ENCODE data around the gene EBLN2. TPM values are rescaled to one million over a fixed set of nuclear protein-coding genes. Genes with fewer than 3 reads are reported as not detected.

EBLN2 gene
- total RNA-seq, 1 experiment from 2014 or later, result 5.5 TPM

DNA sequence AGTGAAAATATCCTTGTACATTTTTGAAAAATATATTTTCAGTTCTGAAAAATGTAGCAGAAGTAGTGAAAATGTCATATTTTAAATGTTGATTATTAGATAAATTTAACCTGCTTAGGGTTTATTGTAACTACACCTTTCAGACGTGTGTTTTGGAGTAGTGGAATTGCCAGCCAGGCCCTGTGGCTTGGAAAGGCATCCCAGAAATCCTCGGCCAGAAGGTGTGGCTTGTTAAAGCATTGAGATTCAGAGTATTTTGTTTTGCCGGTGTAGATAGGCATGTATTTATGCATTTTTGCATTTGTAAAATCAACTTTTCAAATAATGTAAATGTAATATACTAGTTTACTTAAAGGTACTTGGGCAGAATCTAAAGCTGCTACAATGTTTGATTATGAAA is 7.0 kb downstream of the EBLN2 start:
- H3K4me1 Mint-ChIP-seq (ENCODE audit: insufficient read depth, unreplicated experiment), result no peaks in the 10 kb centered on the region
- ChIA-PET CTCF (interaction anchor here (0.6 to 1.5 kb wide), 2 partner anchors 130 to 570 kb away, joined by 3 read pairs; no protein-coding TSS in a partner anchor), POLR2A (no interaction called here)
- BruUV-seq (replicated peaks), result no TSS peak
- DNase-seq (ENCODE audit: unreplicated experiment), result no peak
- H3K36me3 Mint-ChIP-seq (ENCODE audit: insufficient read depth, unreplicated experiment), result peaks cover 57% of the 10 kb centered on the region
- no peaks in the 10 kb centered on the region for H3K27me3 Mint-ChIP-seq (ENCODE audit: insufficient read depth, unreplicated experiment)
- H3K4me3 Mint-ChIP-seq (ENCODE audit: unreplicated experiment), result no peak overlapping the region
- H3K9me3 Mint-ChIP-seq (ENCODE audit: unreplicated experiment), result no peaks in the 10 kb centered on the region
- intact Hi-C loops (cut with micrococcal nuclease), result no loop called here
- TF ChIP-seq, protein P1, sequence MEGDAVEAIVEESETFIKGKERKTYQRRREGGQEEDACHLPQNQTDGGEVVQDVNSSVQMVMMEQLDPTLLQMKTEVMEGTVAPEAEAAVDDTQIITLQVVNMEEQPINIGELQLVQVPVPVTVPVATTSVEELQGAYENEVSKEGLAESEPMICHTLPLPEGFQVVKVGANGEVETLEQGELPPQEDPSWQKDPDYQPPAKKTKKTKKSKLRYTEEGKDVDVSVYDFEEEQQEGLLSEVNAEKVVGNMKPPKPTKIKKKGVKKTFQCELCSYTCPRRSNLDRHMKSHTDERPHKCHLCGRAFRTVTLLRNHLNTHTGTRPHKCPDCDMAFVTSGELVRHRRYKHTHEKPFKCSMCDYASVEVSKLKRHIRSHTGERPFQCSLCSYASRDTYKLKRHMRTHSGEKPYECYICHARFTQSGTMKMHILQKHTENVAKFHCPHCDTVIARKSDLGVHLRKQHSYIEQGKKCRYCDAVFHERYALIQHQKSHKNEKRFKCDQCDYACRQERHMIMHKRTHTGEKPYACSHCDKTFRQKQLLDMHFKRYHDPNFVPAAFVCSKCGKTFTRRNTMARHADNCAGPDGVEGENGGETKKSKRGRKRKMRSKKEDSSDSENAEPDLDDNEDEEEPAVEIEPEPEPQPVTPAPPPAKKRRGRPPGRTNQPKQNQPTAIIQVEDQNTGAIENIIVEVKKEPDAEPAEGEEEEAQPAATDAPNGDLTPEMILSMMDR (IDR thresholded peaks at IDR 0.05; ENCODE audit: unreplicated experiment), result no peak
- H3K27ac Mint-ChIP-seq (ENCODE audit: low read depth, unreplicated experiment), result no peak overlapping the region

DNA sequence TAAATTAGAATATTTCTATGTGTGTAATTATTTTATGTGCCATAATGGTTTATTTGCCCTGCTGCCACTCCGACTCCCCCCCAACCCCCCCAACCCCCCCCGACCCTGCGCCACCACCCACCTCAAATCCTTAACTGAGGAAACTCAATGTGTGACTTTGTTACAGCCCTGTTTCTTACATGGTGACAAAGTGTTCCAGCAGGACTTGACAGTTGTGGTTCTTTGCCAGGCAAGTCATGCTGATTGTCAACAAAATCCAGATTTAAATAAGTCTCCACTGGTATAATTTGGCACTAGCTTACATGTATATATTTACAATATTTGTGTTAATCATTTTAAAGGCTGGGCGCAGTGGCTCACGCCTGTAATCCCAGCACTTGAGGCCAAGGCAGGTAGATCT is 7.7 kb downstream of the EBLN2 start:
- no peak overlapping the region for H3K4me3 Mint-ChIP-seq (ENCODE audit: unreplicated experiment)
- no peak overlapping the region for H3K27ac Mint-ChIP-seq (ENCODE audit: low read depth, unreplicated experiment)
- no peaks in the 10 kb centered on the region for H3K9me3 Mint-ChIP-seq (ENCODE audit: unreplicated experiment)
- no peaks in the 10 kb centered on the region for H3K4me1 Mint-ChIP-seq (ENCODE audit: insufficient read depth, unreplicated experiment)
- intact Hi-C loops (cut with micrococcal nuclease), result no loop called here
- CTCF ChIA-PET, result no interaction called here
- no peak for DNase-seq (ENCODE audit: unreplicated experiment)
- no TSS peak for BruUV-seq (replicated peaks)
- peaks cover 49% of the 10 kb centered on the region for H3K36me3 Mint-ChIP-seq (ENCODE audit: insufficient read depth, unreplicated experiment)
- POLR2A ChIA-PET, result no interaction called here
- no peaks in the 10 kb centered on the region for H3K27me3 Mint-ChIP-seq (ENCODE audit: insufficient read depth, unreplicated experiment)
- TF ChIP-seq, protein P1 (IDR thresholded peaks at IDR 0.05; ENCODE audit: unreplicated experiment), result no peak

DNA sequence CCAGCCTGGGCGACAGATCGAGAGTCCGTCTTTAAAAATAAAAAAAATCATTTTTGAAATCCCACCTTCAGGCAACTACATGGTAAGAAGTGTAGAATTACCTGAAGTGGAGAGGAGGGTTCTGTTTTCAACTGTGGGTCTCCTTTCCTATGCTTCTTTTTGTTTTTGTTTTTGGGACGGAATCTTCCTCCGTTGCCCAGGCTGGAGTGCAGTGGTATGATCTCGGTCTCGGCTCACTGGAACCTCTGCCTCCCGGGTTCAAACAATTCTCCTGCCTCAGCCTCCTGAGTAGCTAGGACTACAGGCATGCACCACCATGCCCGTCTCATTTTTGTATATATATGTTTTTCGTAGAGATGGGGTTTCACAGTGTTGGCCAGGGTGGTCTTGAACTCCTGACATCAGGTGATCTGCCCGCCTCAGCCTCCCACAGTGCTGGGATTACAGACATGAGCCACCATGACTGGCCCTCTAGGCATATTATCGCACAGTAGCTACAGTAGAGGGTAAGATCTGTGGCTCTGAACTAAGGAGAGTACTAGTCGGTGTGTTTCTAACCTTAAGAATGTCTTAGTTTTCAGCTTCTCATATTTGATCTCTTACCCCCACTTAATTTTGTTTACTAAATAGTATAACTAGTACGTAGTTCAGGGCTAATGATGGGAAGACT is 8.5 kb downstream of the EBLN2 start:
- ChIA-PET POLR2A (no interaction called here), CTCF (no interaction called here)
- no peak overlapping the region for H3K4me3 Mint-ChIP-seq (ENCODE audit: unreplicated experiment)
- H3K9me3 Mint-ChIP-seq (ENCODE audit: unreplicated experiment), result no peaks in the 10 kb centered on the region
- peaks cover 42% of the 10 kb centered on the region for H3K36me3 Mint-ChIP-seq (ENCODE audit: insufficient read depth, unreplicated experiment)
- intact Hi-C loops (cut with micrococcal nuclease), result no loop called here
- TF ChIP-seq, protein P1 (IDR thresholded peaks at IDR 0.05; ENCODE audit: unreplicated experiment), result no peak
- DNase-seq (ENCODE audit: unreplicated experiment), result no peak
- no TSS peak for BruUV-seq (replicated peaks)
- no peak overlapping the region for H3K27ac Mint-ChIP-seq (ENCODE audit: low read depth, unreplicated experiment)
- H3K27me3 Mint-ChIP-seq (ENCODE audit: insufficient read depth, unreplicated experiment), result no peaks in the 10 kb centered on the region
- H3K4me1 Mint-ChIP-seq (ENCODE audit: insufficient read depth, unreplicated experiment), result no peaks in the 10 kb centered on the region

DNA sequence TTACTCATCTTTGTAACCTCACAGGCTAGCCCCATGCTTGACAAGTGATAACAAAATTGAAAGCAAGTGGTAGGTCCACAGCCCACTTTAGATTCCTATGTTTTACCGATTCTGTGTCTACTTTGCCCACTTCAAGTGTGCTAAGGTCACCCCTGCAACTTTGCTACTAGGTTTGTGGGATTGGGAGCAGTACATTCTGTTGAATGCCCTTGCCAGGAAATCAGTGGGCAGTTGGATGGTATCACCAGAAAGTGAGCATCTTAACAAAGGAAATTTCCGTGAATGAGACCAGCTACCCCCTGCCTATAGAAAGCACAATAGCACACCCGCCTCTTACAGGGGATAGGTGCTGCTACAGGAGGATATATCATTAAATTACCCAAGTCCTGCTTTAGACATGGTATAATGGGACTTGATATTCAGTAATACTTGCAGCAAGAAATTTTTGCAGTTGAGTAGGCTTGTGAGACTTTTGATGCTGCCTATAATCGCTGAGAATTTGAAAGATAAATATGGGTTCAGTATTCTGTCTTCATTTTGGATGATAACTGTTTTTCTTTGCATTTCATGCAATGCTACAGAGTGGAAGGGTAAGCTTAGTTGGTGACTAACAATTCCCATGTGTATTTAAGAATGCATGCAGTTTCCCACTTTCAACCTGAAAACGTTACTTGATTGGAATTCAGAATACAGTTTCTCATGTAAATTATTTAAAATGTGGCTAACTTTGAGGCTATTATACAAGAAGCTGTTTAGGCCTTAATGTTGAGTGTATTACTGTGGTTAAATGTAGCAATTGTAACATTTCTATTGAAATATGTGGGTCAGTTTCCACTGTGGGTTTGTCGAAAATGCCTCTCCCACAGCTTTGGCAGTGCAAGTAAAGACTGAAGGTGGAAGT is 9.5 kb downstream of the EBLN2 start:
- no peaks in the 10 kb centered on the region for H3K4me1 Mint-ChIP-seq (ENCODE audit: insufficient read depth, unreplicated experiment)
- DNase-seq (ENCODE audit: unreplicated experiment), result no peak
- intact Hi-C loops (cut with micrococcal nuclease), result no loop called here
- BruUV-seq (replicated peaks), result no TSS peak
- H3K4me3 Mint-ChIP-seq (ENCODE audit: unreplicated experiment), result no peak overlapping the region
- H3K27ac Mint-ChIP-seq (ENCODE audit: low read depth, unreplicated experiment), result no peak overlapping the region
- no peaks in the 10 kb centered on the region for H3K9me3 Mint-ChIP-seq (ENCODE audit: unreplicated experiment)
- peaks cover 32% of the 10 kb centered on the region for H3K36me3 Mint-ChIP-seq (ENCODE audit: insufficient read depth, unreplicated experiment)
- ChIA-PET CTCF (interaction anchor here (0.7 to 1.3 kb wide), 3 partner anchors 15 to 704 kb away, joined by 3 to 4 read pairs (median 3); partner anchors contain the start of gene GXYLT2), POLR2A (interaction anchor here (1.2 kb wide), 1 partner anchor 124 kb away, joined by 3 read pairs; no protein-coding TSS in a partner anchor)
- TF ChIP-seq, protein P1 (IDR thresholded peaks at IDR 0.05; ENCODE audit: unreplicated experiment), result no peak
- H3K27me3 Mint-ChIP-seq (ENCODE audit: insufficient read depth, unreplicated experiment), result no peaks in the 10 kb centered on the region
